Esophagus muscularis mucosa (tissue), 3 donors: ENCODE measurements around the gene HCK.
"Not testable (repeated sequence)": the region's sequence is repeated elsewhere in the genome, so short reads cannot be mapped to it uniquely, and the experiment has no call there.

Source experiments
- CTCF ChIP-seq, 3 experiments: fragments of 200-600 bp in 2 of 3; fragments of 450-650 bp in 1 of 3; sonication (generic) in 2 of 3; IDR thresholded peaks; one replicate each; pipeline ENCODE4 v1.5.1; 2017 to 2019; ENCODE audit warnings: antibody characterized with exemption in 3 of 3, mild to moderate bottlenecking in 2 of 3, moderate library complexity in 1 of 3
- POLR2A ChIP-seq: fragments of 450-650 bp; IDR thresholded peaks from one replicate; pipeline ENCODE4 v1.6.1; 2017; ENCODE audit warnings: antibody characterized with exemption, moderate library complexity, mild to moderate bottlenecking, low read depth
- POLR2AphosphoS5 ChIP-seq, 2 donors: sonication (generic); formaldehyde crosslinking; IDR thresholded peaks; one replicate each; pipeline ENCODE4 v1.6.1; 2017; ENCODE audit warnings: antibody characterized with exemption in 2 of 2

GRCh38 chr20:32121908-32122307, 69.9 kb downstream of the HCK start:
- TF ChIP-seq CTCF (IDR thresholded peaks at IDR 0.05); POLR2A; POLR2AphosphoS5 (IDR thresholded peaks at IDR 0.05): not testable (repeated sequence)
